A549 (cell line): ENCODE data around the gene FOLR2. TPM values are rescaled to one million over a fixed set of nuclear protein-coding genes. Genes with fewer than 3 reads are reported as not detected.

Experiments used
- ATAC-seq, 2 experiments: fragments of 200-7000 bp in 1 of 2; fragments of >200 bp in 1 of 2; cut with Nextera tagmentation in 1 of 2; cut with Tn5 transposase in 1 of 2; 3 replicates each; pipeline versions ENCODE4 v1.8.0 to v1.9.1; 2018 to 2020; ENCODE audit warnings: mild to moderate bottlenecking in 1 of 2, moderate library complexity in 1 of 2
- CTCF ChIA-PET: fragments of 300-600 bp; sonication (Branson Sonifier 250); formaldehyde crosslinking; extraction: SDS; loops from one replicate; lab custom pipeline; 2021; ENCODE audit warnings: antibody characterized with exemption, inconsistent platforms; lab: Yijun Ruan, JAX
- POLR2A ChIA-PET: fragments of 350-600 bp; formaldehyde crosslinking; extraction: SDS; loops from one replicate; lab custom pipeline; 2021; ENCODE audit warnings: antibody characterized with exemption, inconsistent platforms; lab: Yijun Ruan, JAX
- DNase-seq, 2 experiments: peaks; one replicate each; pipeline versions ENCODE4 v3.0.0 to v3.0.0-alpha.2; 2011 to 2016; ENCODE audit warnings: low read depth in 1 of 2, low spot score in 1 of 2
- FAIRE-seq: peaks from 2 replicates; lab custom pipeline; 2011; peaks lifted over from hg19 to GRCh38; lab: Jason Lieb, UNC
- H3K27ac ChIP-seq, 2 experiments: fragments of >200 bp; sonication (Bioruptor Twin); formaldehyde crosslinking; 3 replicates each; pipeline ENCODE4 v1.5.1; 2016 to 2017
- H3K4me1 ChIP-seq: fragments of >200 bp; sonication (Bioruptor Twin); formaldehyde crosslinking; 3 replicates; pipeline ENCODE4 v1.6.1; 2016
- H3K4me2 ChIP-seq: fragments of >200 bp; sonication (Bioruptor Twin); formaldehyde crosslinking; 3 replicates; pipeline ENCODE4 v1.6.1; 2016
- H3K4me3 ChIP-seq: fragments of >200 bp; sonication (Bioruptor Twin); formaldehyde crosslinking; 3 replicates; pipeline ENCODE4 v1.5.1; 2016
- H3K9me3 ChIP-seq: fragments of >200 bp; sonication (Bioruptor Twin); formaldehyde crosslinking; 3 replicates; pipeline ENCODE4 v1.6.1; 2016
- CBX2 ChIP-seq: fragments of 200-600 bp; sonication (generic); IDR thresholded peaks from 2 replicates; pipeline ENCODE4 v1.6.1; 2016; ENCODE audit warnings: low read depth, mild to moderate bottlenecking, borderline replicate concordance
- CBX8 ChIP-seq: fragments of 200-600 bp; sonication (generic); IDR thresholded peaks from 2 replicates; pipeline ENCODE4 v1.6.1; 2016
- CEBPB ChIP-seq, 2 experiments: fragments of >200 bp in 1 of 2; sonication (Bioruptor Twin) in 1 of 2; formaldehyde crosslinking in 1 of 2; IDR thresholded peaks; 2 replicates each; pipeline ENCODE4 v1.6.1; 2012 to 2016
- EP300 ChIP-seq, 2 experiments: fragments of >200 bp; sonication (Bioruptor Twin); formaldehyde crosslinking; IDR thresholded peaks; 2 replicates in 1 of 2; 3 replicates in 1 of 2; pipeline ENCODE4 v1.6.1; 2016 to 2017
- FOSL2 ChIP-seq, 2 experiments: fragments of 450-650 bp in 1 of 2; fragments of >200 bp in 1 of 2; sonication (Bioruptor Twin) in 1 of 2; formaldehyde crosslinking; IDR thresholded peaks; 2 replicates each; pipeline versions ENCODE4 v1.5.0 to v1.6.1; 2016 to 2020; ENCODE audit warnings: mild to moderate bottlenecking in 1 of 2, moderate library complexity in 1 of 2
- FOXS1 ChIP-seq: fragments of 250-450 bp; sonication (Bioruptor Pico); IDR thresholded peaks from 2 replicates; pipeline ENCODE4 v1.5.0; 2020; ENCODE audit warnings: mild to moderate bottlenecking, moderate library complexity
- HDAC2 ChIP-seq: fragments of 200-600 bp; sonication (generic); IDR thresholded peaks from 2 replicates; pipeline ENCODE4 v1.6.1; 2016
- HES2 ChIP-seq: fragments of >200 bp; sonication (Bioruptor Twin); formaldehyde crosslinking; IDR thresholded peaks from 2 replicates; pipeline ENCODE4 v1.6.1; 2016
- JUN ChIP-seq, 2 experiments: fragments of >200 bp; sonication (Bioruptor Twin); formaldehyde crosslinking; IDR thresholded peaks; 2 replicates in 1 of 2; 3 replicates in 1 of 2; pipeline ENCODE4 v1.6.1; 2016 to 2017
- JUNB ChIP-seq: fragments of >200 bp; sonication (Bioruptor Twin); formaldehyde crosslinking; IDR thresholded peaks from 2 replicates; pipeline ENCODE4 v1.6.1; 2016
- KDM1A ChIP-seq: fragments of 200-600 bp; sonication (generic); IDR thresholded peaks from 2 replicates; pipeline ENCODE4 v1.6.1; 2016; ENCODE audit warnings: low read depth, mild to moderate bottlenecking
- MAX ChIP-seq: IDR thresholded peaks from 2 replicates; pipeline ENCODE4 v1.6.1; 2012
- MAZ ChIP-seq: fragments of 150-350 bp; IDR thresholded peaks from 2 replicates; pipeline ENCODE4 v1.6.1; 2014; ENCODE audit warnings: antibody characterized with exemption, low read depth, low read length, borderline replicate concordance
- NPAS2 ChIP-seq: fragments of 250-450 bp; sonication (Bioruptor Pico); IDR thresholded peaks from 2 replicates; pipeline ENCODE4 v1.8.0; 2022; ENCODE audit warnings: mild to moderate bottlenecking, moderate library complexity, borderline replicate concordance
- NR3C1 ChIP-seq: fragments of >200 bp; sonication (Bioruptor Twin); formaldehyde crosslinking; IDR thresholded peaks from 3 replicates; pipeline ENCODE4 v1.6.1; 2017
- PHF8 ChIP-seq: fragments of 200-600 bp; sonication (generic); IDR thresholded peaks from 2 replicates; pipeline ENCODE4 v1.6.1; 2016; ENCODE audit warnings: low read depth, mild to moderate bottlenecking, antibody characterized with exemption, moderate library complexity, borderline replicate concordance
- POLR2A ChIP-seq: IDR thresholded peaks from 2 replicates; pipeline ENCODE4 v1.6.1; 2012; ENCODE audit warnings: mild to moderate bottlenecking, low read length
- RAD21 ChIP-seq, 2 experiments: fragments of >200 bp in 1 of 2; sonication (Bioruptor Twin) in 1 of 2; formaldehyde crosslinking in 1 of 2; IDR thresholded peaks in 1 of 2; conservative IDR thresholded peaks in 1 of 2; 2 replicates in 1 of 2; 3 replicates in 1 of 2; pipeline ENCODE4 v1.6.1; 2012 to 2018; ENCODE audit warnings: inconsistent platforms in 1 of 2
- RCOR1 ChIP-seq: fragments of 150-350 bp; IDR thresholded peaks from 2 replicates; pipeline ENCODE4 v1.6.1; 2014; ENCODE audit warnings: antibody characterized with exemption, low read length, low read depth
- RNF2 ChIP-seq: fragments of 200-600 bp; sonication (generic); IDR thresholded peaks from 2 replicates; pipeline ENCODE4 v1.6.1; 2016; ENCODE audit warnings: low read depth, mild to moderate bottlenecking, antibody characterized with exemption, moderate library complexity, borderline replicate concordance
- SMC3 ChIP-seq: fragments of >200 bp; sonication (Bioruptor Twin); formaldehyde crosslinking; IDR thresholded peaks from 3 replicates; pipeline ENCODE4 v1.6.1; 2018; ENCODE audit warnings: inconsistent platforms
- SREBF2 ChIP-seq: fragments of 450-650 bp; IDR thresholded peaks from 2 replicates; pipeline ENCODE4 v1.6.1; 2014; ENCODE audit warnings: mild to moderate bottlenecking, moderate library complexity
- USF2 ChIP-seq: fragments of 450-650 bp; IDR thresholded peaks from 2 replicates; pipeline ENCODE4 v1.6.1; 2014; ENCODE audit warnings: antibody characterized with exemption
- ZC3H11A ChIP-seq: fragments of 450-650 bp; IDR thresholded peaks from 2 replicates; pipeline ENCODE4 v1.6.1; 2014; ENCODE audit warnings: antibody characterized with exemption, mild to moderate bottlenecking
- ZNF302 ChIP-seq: fragments of 250-450 bp; sonication (Bioruptor Pico); IDR thresholded peaks from 2 replicates; pipeline ENCODE4 v1.9.0; 2021; ENCODE audit warnings: inconsistent platforms, mild to moderate bottlenecking, moderate library complexity
- WGBS: methylation state at CpG from one replicate; pipeline ENCODE4 v1.1.6; 2017; ENCODE audit errors: missing lambda C conversion rate; 5-methylcytosine and 5-hydroxymethylcytosine counted together
- polyA plus RNA-seq, 4 experiments: library from polyadenylated mRNA; depleted of rRNA in 3 of 4; stranded (reverse); fragments of >200 nt; fragmentation: RNase III in 1 of 4; extraction: RNeasy Plus Mini Kit Qiagen cat#74134 plus additional on column Dnase treatment in 1 of 4; gene quantifications; 2 replicates in 3 of 4; 3 replicates in 1 of 4; pipeline ENCODE4 v1.2.3, GENCODE V29; 2011 to 2017
- TF ChIP-seq, protein P1 (sequence below): fragments of 200-600 bp; sonication (generic); IDR thresholded peaks from 2 replicates; pipeline ENCODE4 v1.6.1; 2016; ENCODE audit warnings: antibody characterized with exemption, mild to moderate bottlenecking, moderate library complexity
- TF ChIP-seq, protein P2 (sequence below): fragments of 150-350 bp; IDR thresholded peaks from 2 replicates; pipeline ENCODE4 v1.6.1; 2014; ENCODE audit warnings: low read depth, mild to moderate bottlenecking, low read length
- TF ChIP-seq, protein P3 (sequence below): fragments of 250-450 bp; sonication (Bioruptor Pico); IDR thresholded peaks from 2 replicates; pipeline ENCODE4 v1.5.0; 2020; ENCODE audit warnings: low read depth, mild to moderate bottlenecking, moderate library complexity

FOLR2 gene
- polyA plus RNA-seq, 2 of the 4 experiments (the other 2 are of a cell fraction): not detected

DNA sequence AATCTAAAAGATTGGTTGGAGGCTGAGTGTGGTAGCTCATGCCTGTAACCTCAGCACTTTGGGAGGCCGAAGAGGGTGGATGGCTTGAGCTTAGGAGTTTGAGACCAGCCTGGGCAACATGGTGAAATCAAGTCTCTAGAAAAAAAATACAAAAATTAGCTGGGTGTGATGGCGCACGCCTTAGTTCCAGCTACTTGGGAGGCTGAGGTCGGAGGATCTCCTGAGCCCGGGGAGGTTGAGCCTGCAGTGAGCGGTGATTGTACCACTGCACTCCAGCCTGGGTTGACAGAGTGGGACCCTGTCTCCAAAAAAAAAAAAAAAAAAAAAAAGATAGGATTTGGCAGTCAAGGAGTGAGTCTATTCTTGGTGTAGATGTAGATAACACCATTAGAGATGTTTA, 14.0 kb upstream of the FOLR2 start (continued):
- TF ChIP-seq, protein P1, sequence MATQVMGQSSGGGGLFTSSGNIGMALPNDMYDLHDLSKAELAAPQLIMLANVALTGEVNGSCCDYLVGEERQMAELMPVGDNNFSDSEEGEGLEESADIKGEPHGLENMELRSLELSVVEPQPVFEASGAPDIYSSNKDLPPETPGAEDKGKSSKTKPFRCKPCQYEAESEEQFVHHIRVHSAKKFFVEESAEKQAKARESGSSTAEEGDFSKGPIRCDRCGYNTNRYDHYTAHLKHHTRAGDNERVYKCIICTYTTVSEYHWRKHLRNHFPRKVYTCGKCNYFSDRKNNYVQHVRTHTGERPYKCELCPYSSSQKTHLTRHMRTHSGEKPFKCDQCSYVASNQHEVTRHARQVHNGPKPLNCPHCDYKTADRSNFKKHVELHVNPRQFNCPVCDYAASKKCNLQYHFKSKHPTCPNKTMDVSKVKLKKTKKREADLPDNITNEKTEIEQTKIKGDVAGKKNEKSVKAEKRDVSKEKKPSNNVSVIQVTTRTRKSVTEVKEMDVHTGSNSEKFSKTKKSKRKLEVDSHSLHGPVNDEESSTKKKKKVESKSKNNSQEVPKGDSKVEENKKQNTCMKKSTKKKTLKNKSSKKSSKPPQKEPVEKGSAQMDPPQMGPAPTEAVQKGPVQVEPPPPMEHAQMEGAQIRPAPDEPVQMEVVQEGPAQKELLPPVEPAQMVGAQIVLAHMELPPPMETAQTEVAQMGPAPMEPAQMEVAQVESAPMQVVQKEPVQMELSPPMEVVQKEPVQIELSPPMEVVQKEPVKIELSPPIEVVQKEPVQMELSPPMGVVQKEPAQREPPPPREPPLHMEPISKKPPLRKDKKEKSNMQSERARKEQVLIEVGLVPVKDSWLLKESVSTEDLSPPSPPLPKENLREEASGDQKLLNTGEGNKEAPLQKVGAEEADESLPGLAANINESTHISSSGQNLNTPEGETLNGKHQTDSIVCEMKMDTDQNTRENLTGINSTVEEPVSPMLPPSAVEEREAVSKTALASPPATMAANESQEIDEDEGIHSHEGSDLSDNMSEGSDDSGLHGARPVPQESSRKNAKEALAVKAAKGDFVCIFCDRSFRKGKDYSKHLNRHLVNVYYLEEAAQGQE: no peak
- TF ChIP-seq JUNB (no peak), MAZ (no peak), RNF2 (no peak), HES2 (no peak)

DNA sequence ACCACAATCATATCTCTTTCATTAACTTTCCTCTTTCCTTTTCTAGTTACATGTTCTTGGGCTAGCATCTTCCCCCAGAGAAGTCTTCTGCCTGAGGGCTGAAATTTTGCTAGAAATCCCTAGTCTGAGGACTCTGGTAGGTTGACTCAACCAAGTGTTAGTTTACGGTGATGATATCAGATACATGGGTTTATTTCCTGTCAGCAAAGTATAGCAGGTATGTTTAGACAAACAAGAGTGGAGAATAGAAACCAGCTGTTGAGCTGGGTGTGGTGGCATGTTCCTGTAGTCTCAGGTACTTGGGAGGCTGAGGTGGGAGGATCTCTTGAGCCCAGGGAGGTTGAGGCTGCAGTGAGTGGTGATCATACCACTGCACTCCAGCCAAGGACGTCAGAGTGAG, 13.4 kb upstream of the FOLR2 start:
- DNase-seq (no peak), ATAC-seq (no peak), FAIRE-seq (no peak)
- ChIA-PET CTCF (interaction anchor here (2.0 kb wide), 1 partner anchor 20 kb away, joined by 6 read pairs; no protein-coding TSS in a partner anchor), POLR2A (no interaction called here)
- TF ChIP-seq RAD21 (conservative IDR thresholded peaks at IDR 0.05 in 1 of 2, IDR thresholded peaks at IDR 0.05 in 1 of 2) (no peak), CBX8 (no peak), KDM1A (no peak), HDAC2 (no peak), PHF8 (no peak), CBX2 (no peak), POLR2A (no peak), MAX (no peak), JUNB (no peak), NR3C1 (no peak), JUN (IDR thresholded peaks at IDR 0.05) (no peak), NPAS2 (CRISPR knock-in tag) (no peak)
- TF ChIP-seq, protein P2, sequence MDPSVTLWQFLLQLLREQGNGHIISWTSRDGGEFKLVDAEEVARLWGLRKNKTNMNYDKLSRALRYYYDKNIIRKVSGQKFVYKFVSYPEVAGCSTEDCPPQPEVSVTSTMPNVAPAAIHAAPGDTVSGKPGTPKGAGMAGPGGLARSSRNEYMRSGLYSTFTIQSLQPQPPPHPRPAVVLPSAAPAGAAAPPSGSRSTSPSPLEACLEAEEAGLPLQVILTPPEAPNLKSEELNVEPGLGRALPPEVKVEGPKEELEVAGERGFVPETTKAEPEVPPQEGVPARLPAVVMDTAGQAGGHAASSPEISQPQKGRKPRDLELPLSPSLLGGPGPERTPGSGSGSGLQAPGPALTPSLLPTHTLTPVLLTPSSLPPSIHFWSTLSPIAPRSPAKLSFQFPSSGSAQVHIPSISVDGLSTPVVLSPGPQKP: no peak
- TF ChIP-seq, protein P3, sequence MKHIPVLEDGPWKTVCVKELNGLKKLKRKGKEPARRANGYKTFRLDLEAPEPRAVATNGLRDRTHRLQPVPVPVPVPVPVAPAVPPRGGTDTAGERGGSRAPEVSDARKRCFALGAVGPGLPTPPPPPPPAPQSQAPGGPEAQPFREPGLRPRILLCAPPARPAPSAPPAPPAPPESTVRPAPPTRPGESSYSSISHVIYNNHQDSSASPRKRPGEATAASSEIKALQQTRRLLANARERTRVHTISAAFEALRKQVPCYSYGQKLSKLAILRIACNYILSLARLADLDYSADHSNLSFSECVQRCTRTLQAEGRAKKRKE (CRISPR knock-in tag): no peak
- H3K9me3 ChIP-seq: no peaks in the 10 kb centered on the region
- no peak overlapping the region for H3K4me3 ChIP-seq
- no peak overlapping the region for H3K27ac ChIP-seq
- H3K4me1 ChIP-seq: no peaks in the 10 kb centered on the region
- no peak overlapping the region for H3K4me2 ChIP-seq
- 48% methylated on average over 2 of the region's 2 CpGs for WGBS

- DNase-seq: no peak
- H3K4me3 ChIP-seq: no peak overlapping the region
- H3K4me1 ChIP-seq: no peaks in the 10 kb centered on the region
- peaks cover 6% of the 10 kb centered on the region; the same call in 1 of the 3 replicates for H3K9me3 ChIP-seq
- H3K4me2 ChIP-seq: no peak overlapping the region
- no peak for FAIRE-seq
- CTCF ChIA-PET: interaction anchor here (0.6 to 1.1 kb wide), 5 partner anchors 15 to 387 kb away, joined by 3 to 4 read pairs (median 3); no protein-coding TSS in a partner anchor
- no peak for ATAC-seq
- POLR2A ChIA-PET: no interaction called here
- H3K27ac ChIP-seq: no peak overlapping the region
- TF ChIP-seq USF2 (no peak), ZC3H11A (no peak), CEBPB (IDR thresholded peaks at IDR 0.05) (no peak), PHF8 (no peak), SREBF2 (no peak), SMC3 (no peak), FOSL2 (IDR thresholded peaks at IDR 0.05) (no peak), FOSL2 (CRISPR knock-in tag; IDR thresholded peaks at IDR 0.05) (no peak), ZNF302 (CRISPR knock-in tag) (no peak), MAX (no peak), EP300 (IDR thresholded peaks at IDR 0.05) (no peak), FOXS1 (CRISPR knock-in tag) (no peak), HES2 (no peak), RCOR1 (no peak)
- TF ChIP-seq, protein P2: no peak
Observed at GRCh38 chr11:72204886-72205285, 11.7 kb upstream of the FOLR2 start.
